Stimulated activated CD4-positive, alpha-beta T cell treated with anti-CD3 and anti-CD28 coated beads, Interleukin-1b, Interleukin-23, amount 100 ng/mL, for 48 hours (primary cell): ENCODE results near the gene ZNF630.
A peak's percentile ranks its signal among the peaks of the same experiment; 100 is the strongest.
"Not testable (repeated sequence)": the region's sequence is repeated elsewhere in the genome, so short reads cannot be mapped to it uniquely, and the experiment has no call there.

Source experiments
- DNase-seq: peaks from one replicate; pipeline ENCODE4 v3.0.0-alpha.2; 2020

ZNF630 gene

DNA sequence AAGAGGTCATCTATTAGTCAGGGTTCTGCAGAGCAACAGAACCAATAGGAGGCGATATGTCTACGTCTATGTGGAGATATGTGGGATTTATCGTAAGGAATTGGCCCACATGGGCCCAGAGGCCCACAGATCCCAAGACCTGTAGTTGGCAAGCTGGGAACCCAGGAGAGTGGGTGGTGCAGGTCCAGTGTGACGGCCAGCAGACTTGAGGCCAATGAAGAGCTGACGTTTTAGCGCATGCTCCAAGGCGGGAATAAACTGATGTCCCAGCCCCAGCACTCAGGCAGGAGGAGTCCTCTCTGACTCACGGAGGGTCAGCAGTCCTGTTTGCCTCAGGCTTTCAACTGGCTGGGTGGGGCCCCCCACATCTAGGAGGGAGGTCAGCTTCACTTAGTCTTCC lies 43.3 kb downstream of the ZNF630 start:
- DNase-seq = no peak

DNA sequence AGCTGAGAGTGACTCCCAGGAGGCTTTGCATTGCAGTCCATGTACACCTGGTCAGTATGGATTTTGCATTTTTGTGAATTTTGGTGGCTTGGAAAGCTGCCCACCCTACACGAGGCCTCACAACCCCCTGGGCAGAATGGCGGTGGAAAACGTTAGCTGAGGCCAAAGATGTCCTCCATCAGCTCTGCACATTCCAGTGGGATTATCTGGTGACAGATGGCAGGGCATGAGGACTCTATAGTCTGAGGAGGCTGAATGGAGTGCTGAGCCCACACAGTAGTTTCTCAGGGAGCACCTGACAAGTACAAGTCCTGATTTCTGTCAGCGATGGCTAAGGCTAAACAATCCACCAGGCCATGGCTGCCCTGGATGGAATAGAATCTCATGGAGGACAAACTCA lies 43.9 kb downstream of the ZNF630 start:
- not testable (repeated sequence) for DNase-seq

DNA sequence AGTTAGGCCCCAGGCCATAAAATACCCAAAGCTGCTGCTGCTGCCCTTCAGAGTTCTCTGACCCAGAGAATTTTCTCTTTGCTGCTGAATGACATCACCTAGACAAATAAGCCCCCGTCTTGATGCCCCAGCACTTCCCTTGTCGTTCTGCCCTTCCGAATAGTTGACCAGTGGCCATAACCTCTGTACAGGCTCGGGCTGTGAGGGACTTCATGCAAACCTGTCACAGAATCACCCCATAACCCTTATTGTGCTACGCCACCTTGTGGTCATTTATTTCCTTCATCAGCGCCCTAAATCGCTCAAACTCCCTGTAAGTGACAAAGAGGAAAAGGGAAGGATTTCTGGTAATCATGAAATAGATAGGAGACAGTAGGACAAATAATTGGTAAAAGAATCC lies 45.9 kb downstream of the ZNF630 start:
- DNase-seq = peak; percentile 10

DNA sequence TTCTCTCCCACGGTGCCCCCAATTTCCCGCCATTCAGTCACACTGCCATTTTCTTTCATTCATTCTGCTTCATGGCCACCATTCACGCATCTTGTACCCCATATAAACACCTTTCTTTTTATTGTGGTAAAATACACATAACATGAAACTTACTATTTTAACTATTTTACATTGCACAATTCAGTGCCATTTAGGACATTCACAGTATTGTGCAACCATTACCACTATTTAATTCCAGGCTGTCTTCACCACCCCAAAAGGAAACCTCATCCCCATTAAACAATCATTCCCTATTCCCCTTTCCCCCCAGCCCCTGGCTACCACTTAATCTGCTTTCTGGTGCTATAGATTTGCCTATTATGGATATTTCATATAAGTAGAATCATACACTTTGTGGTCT lies 48.7 kb downstream of the ZNF630 start:
- no peak for DNase-seq

DNA sequence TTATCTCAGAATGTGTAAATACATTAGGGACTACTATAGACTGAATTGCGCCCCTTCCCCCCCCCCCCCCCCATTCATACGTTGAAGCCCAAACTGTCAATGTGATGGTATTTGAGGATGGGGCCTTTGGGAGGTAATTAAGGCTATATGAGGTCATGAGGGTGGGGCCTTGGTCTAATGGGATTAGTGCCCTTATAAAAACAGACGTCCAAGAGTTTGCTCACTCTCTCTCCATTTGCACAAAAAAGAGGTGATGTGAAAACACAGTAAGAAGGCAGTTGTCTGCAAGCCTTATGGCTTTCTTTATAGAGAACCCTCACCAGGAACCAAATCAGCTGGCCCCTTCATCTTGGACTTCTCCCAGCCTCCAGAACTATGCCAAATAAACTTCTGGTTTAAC lies 49.3 kb downstream of the ZNF630 start:
- no peak for DNase-seq

DNA sequence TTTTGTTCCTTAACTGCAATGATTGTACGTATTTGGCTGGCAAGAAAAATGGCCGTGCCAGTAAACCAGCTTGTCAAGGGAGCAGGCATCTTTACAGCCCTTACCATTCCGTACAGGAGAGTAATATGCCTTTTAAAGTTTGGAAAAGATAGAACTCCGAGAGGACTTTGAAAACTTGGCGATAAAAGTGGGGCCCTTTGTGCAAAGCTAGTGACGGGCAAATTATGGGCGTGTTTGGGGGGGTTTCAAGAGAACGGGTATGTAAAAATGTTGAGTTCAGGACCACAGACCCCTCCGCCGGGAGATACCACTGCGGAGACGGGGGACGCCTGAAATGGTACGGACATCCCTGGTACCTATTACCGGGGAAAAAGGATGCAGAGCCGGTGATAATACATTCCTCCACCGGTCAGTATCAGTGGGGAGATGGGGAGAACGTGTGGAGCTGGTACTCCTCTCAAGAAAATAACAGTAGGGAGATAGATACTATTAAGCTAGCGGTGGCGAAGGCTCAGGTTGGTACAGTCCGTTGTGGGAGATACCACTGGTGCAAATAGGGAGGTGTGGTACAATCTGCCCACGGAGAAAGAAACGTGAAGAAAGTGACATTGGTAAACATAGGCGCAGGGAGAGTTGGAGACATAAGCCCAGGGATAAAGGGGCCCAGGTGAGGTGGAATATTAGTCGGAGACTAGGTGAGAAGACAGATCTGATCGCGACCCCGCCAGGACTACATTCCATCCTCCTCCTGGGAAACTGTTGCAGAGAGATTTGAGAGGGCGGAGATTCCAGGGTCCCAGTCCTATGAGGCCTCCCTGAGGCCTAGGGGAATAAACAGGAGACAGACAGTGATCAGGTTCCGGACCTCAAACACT lies 50.2 kb downstream of the ZNF630 start:
- DNase-seq = peak; percentile 73

DNA sequence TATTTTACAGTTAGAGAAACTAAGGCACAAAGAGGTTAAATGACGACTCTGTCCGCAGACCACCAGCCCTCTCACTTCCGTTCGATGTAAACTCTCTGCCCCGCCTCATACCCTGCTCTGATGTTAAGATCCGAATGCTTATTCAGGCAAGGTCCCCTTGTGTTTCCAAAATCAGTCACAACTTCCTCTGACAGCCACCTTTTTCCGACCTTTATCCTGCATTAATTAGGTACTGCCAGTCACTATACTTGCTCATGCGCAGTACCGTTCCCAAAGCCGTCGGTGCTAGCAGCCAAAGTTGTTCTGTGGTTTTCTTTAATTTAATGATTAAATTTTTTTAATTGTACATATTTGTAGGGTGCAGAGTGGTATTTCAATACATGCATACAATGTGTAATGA lies 51.0 kb downstream of the ZNF630 start:
- DNase-seq = peak; percentile 46

DNA sequence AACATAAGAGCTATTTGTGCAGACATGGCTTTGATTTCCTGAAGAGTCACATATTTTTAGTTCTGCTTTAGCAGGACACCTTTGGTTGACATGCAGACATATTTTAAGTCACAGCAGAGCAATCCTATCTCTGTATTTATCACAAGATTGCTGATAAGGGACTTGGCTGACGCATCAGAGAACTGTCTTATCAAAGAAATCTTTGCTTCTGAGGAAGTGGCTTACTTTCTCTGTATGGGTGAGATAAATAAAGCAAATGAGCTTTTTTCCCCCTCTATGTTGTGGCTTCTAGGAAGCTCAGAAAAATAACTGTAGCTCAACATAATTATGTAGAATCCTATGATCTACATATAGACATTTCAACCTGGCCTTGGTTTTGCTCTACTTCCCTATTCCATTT lies 51.5 kb downstream of the ZNF630 start:
- DNase-seq = not testable (repeated sequence)

DNA sequence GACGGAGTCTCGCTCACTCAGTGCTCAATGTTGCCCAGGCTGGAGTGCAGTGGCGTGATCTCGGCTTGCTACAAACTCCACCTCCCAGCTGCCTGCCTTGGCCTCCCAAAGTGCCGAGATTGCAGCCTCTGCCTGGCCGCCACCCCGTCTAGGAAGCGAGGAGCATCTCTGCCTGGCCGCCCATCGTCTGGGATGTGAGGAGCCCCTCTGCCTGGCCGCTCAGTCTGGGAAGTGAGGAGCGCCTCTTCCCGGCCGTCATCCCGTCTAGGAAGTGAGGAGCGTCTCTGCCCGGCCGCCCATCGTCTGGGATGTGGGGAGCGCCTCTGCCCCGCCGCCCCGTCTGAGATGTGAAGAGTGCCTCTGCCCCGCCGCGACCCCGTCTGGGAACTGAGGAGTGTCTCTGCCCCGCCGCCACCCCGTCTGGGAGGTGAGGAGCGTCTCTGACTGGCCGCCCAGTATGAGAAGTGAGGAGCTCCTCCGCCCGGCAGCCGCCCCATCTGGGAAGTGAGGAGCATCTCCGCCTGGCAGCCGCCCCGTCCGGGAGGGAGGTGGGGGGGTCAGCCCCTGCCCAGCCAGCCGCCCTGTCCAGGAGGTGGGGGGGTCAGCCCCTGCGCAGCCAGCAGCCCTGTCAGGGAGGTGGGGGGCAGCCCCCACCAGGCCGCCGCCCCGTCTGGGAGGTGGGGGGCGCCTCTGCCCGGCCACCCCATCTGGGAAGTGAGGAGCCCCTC lies 54.7 kb downstream of the ZNF630 start:
- DNase-seq = not testable (repeated sequence)

DNA sequence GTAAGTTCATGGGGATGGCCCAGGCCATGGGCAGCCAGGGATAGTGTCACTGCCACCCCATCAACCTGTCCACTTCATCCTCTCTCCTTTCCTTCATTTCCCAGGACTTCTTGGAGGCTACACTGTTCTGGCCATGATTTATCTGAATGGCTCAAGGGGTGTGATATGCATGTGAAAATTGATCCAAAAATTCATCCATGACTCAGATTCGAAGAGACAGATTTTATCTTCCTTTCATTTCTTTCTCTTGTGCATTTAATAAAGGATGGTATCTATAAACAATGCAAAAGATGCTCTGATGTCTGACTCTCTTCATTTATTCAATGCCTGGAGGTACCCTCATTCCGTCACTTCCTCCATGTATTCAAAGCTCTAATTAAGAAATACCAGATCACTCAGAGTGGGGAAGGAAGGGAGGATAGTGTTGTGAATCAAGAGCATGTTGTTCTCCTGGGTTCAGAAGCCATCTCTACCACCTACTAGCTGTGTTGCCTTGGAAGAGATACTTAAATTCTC lies 61.9 kb downstream of the ZNF630 start:
- not testable (repeated sequence) for DNase-seq
